ENCODE measurements around the gene SCAPER. TPM values are rescaled to one million over a fixed set of nuclear protein-coding genes. Genes with fewer than 3 reads are reported as not detected.

Gene SCAPER
- total RNA-seq, 1 donor from 2014 or later, result 42.6 TPM

GRCh38 chr15:76945494-76946093 is 40.5 kb upstream of the SCAPER start:
- TF ChIP-seq CTCF (IDR thresholded peaks at IDR 0.05; ENCODE audit: borderline replicate concordance), result no peak
- Histone ChIP-seq H3K4me3 (no peak overlapping the region), H3K4me1 (no peaks in the 10 kb centered on the region), H3K9me3 (replicated peaks) (no peaks in the 10 kb centered on the region), H3K27ac (replicated peaks) (no peak overlapping the region), H3K36me3 (peaks cover 52% of the 10 kb centered on the region), H3K27me3 (ENCODE audit: low read depth) (no peaks in the 10 kb centered on the region)
- intact Hi-C loops (cut with micrococcal nuclease), result no loop called here
- DNase-seq, result no peak

DNA sequence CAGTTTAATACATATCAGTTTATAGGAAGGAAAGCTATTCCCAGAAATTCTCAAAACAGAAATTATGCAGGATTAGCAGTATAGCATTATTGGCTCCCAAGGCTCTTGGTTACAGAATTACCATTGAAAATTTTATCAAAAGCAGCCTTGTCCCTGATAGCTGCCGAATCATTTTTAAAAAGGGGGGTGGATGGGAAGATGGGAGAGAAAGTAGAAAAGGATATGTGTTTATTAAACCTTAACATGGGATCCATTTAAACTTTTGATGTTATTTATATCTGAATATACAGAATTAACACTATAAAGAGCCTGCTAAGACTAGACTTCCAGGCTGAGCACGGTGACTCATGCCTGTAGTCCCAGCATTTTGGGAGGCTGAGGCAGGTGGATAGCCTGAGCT is 37.2 kb upstream of the SCAPER start:
- TF ChIP-seq CTCF (IDR thresholded peaks at IDR 0.05; ENCODE audit: borderline replicate concordance), result no peak
- intact Hi-C loops (cut with micrococcal nuclease), result no loop called here
- no peaks in the 10 kb centered on the region for H3K9me3 ChIP-seq (replicated peaks)
- no peaks in the 10 kb centered on the region for H3K27me3 ChIP-seq (ENCODE audit: low read depth)
- H3K36me3 ChIP-seq, result peaks cover 40% of the 10 kb centered on the region
- H3K27ac ChIP-seq (replicated peaks), result no peak overlapping the region
- DNase-seq, result no peak
- H3K4me3 ChIP-seq, result no peak overlapping the region
- no peaks in the 10 kb centered on the region for H3K4me1 ChIP-seq

GRCh38 chr15:76941636-76942035 is 36.5 kb upstream of the SCAPER start:
- H3K27ac ChIP-seq (replicated peaks), result no peak overlapping the region
- no peak for DNase-seq
- H3K9me3 ChIP-seq (replicated peaks), result no peaks in the 10 kb centered on the region
- H3K27me3 ChIP-seq (ENCODE audit: low read depth), result no peaks in the 10 kb centered on the region
- no peak overlapping the region for H3K4me3 ChIP-seq
- no peaks in the 10 kb centered on the region for H3K4me1 ChIP-seq
- intact Hi-C loops (cut with micrococcal nuclease), result no loop called here
- TF ChIP-seq CTCF (IDR thresholded peaks at IDR 0.05; ENCODE audit: borderline replicate concordance), result no peak
- peaks cover 44% of the 10 kb centered on the region for H3K36me3 ChIP-seq

DNA sequence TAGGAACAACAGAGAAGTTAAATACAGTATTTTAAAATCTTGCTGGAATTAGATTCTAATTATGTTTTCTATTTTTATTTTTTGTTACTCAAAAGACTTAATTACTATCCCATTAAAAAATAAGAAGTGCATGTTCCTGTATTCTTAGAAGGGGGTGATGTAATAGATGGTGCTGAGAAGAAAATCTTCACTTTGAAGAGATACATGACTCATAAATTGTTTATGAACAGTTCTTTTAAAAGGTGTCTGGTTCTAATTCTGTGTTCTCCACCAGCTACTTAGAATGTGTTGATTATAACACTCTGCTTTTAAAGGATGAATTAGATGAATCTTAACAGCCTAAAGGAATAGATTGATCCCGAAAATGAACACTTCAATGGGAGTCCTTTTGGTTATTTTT is 34.6 kb upstream of the SCAPER start:
- intact Hi-C loops (cut with micrococcal nuclease), result no loop called here

GRCh38 chr15:76938752-76939151 is 33.6 kb upstream of the SCAPER start:
- Histone ChIP-seq H3K4me3 (no peak overlapping the region), H3K4me1 (no peaks in the 10 kb centered on the region), H3K27ac (replicated peaks) (no peak overlapping the region), H3K27me3 (ENCODE audit: low read depth) (no peaks in the 10 kb centered on the region), H3K9me3 (replicated peaks) (no peaks in the 10 kb centered on the region), H3K36me3 (peaks cover 44% of the 10 kb centered on the region)
- DNase-seq, result no peak
- intact Hi-C loops (cut with micrococcal nuclease), result no loop called here
- TF ChIP-seq CTCF (IDR thresholded peaks at IDR 0.05; ENCODE audit: borderline replicate concordance), result no peak

More for the DNA sequence above, 34.6 kb upstream of the SCAPER start:
- TF ChIP-seq CTCF (IDR thresholded peaks at IDR 0.05; ENCODE audit: borderline replicate concordance), result no peak
- H3K36me3 ChIP-seq, result peaks cover 48% of the 10 kb centered on the region
- no peak for DNase-seq
- H3K27me3 ChIP-seq (ENCODE audit: low read depth), result no peaks in the 10 kb centered on the region
- no peak overlapping the region for H3K27ac ChIP-seq (replicated peaks)
- no peaks in the 10 kb centered on the region for H3K9me3 ChIP-seq (replicated peaks)
- no peaks in the 10 kb centered on the region for H3K4me1 ChIP-seq
- no peak overlapping the region for H3K4me3 ChIP-seq

Data from left ventricle myocardium inferior (tissue), 1 donor.